HG02970 (cell line): Measurements from ENCODE around the gene SFXN2.

Experiments used
- ATAC-seq: cut with Tn5 transposase; IDR thresholded peaks from one replicate; pipeline ENCODE4 v1.9.1; 2021; ENCODE audit warnings: mild to moderate bottlenecking, moderate library complexity, moderate number of reproducible peaks; ENCODE audit not compliant: unreplicated experiment, low FRiP score

SFXN2 gene

GRCh38 chr10:102773320-102773719 lies 58.9 kb downstream of the SFXN2 start:
- no peak for ATAC-seq

- no peak for ATAC-seq
Measured at GRCh38 chr10:102773986-102774385, 59.5 kb downstream of the SFXN2 start.

GRCh38 chr10:102775201-102775934 lies 60.9 kb downstream of the SFXN2 start:
- no peak for ATAC-seq

- ATAC-seq, result no peak
Measured at GRCh38 chr10:102775935-102776669, 61.7 kb downstream of the SFXN2 start.

GRCh38 chr10:102776779-102777456 lies 62.5 kb downstream of the SFXN2 start:
- no peak for ATAC-seq

GRCh38 chr10:102777711-102778453 lies 63.4 kb downstream of the SFXN2 start:
- no peak for ATAC-seq

- no peak for ATAC-seq
Measured at GRCh38 chr10:102778781-102779180, 64.3 kb downstream of the SFXN2 start.

- no peak for ATAC-seq
Measured at GRCh38 chr10:102779680-102780526, 65.5 kb downstream of the SFXN2 start.

- ATAC-seq, result no peak
Measured at GRCh38 chr10:102780527-102780808, 66.0 kb downstream of the SFXN2 start.

GRCh38 chr10:102781090-102781920 lies 66.9 kb downstream of the SFXN2 start:
- ATAC-seq, result no peak

- no peak for ATAC-seq
Measured at GRCh38 chr10:102781921-102782557, 67.6 kb downstream of the SFXN2 start.

- no peak for ATAC-seq
Measured at GRCh38 chr10:102782673-102783551, 68.5 kb downstream of the SFXN2 start.

- no peak for ATAC-seq
Measured at GRCh38 chr10:102783568-102783967, 69.1 kb downstream of the SFXN2 start.

- ATAC-seq, result no peak
Measured at GRCh38 chr10:102785818-102786217, 71.4 kb downstream of the SFXN2 start.

- ATAC-seq, result no peak
Measured at GRCh38 chr10:102791754-102792395, 77.4 kb downstream of the SFXN2 start.
